Transverse colon (tissue), 4 donors: Measurements from ENCODE around the gene AVPR1B. TPM values are rescaled to one million over a fixed set of nuclear protein-coding genes. Genes with fewer than 3 reads are reported as not detected.

ENCODE experiments used
- DNase-seq: peaks from one replicate; pipeline ENCODE4 v3.0.0-alpha.2; 2019
- H3K27ac ChIP-seq, 4 donors: fragments of 200-600 bp; sonication (generic); 2 replicates each; pipeline ENCODE4 v1.5.1; 2016 to 2018; ENCODE audit warnings: inconsistent platforms in 4 of 4
- H3K27me3 ChIP-seq: fragments of 200-600 bp; sonication (generic); 2 replicates; pipeline ENCODE4 v1.5.1; 2017; ENCODE audit warnings: inconsistent platforms
- H3K36me3 ChIP-seq, 4 donors: fragments of 200-600 bp; sonication (generic); 2 replicates each; pipeline ENCODE4 v1.5.1; 2017 to 2019; ENCODE audit warnings: inconsistent platforms in 4 of 4
- H3K4me1 ChIP-seq, 4 donors: fragments of 200-600 bp; sonication (generic); 2 replicates each; pipeline ENCODE4 v1.5.1; 2017 to 2020; ENCODE audit warnings: inconsistent platforms in 4 of 4
- H3K4me3 ChIP-seq, 4 donors: fragments of 200-600 bp; sonication (generic); 1 replicate in 1 of 4; 2 replicates in 3 of 4; pipeline versions ENCODE4 v1.5.1 to v1.6.1; 2017 to 2019; ENCODE audit warnings: inconsistent platforms in 4 of 4
- H3K9me3 ChIP-seq, 2 donors: fragments of 200-600 bp; sonication (generic); 2 replicates each; pipeline ENCODE4 v1.5.1; 2017 to 2019; ENCODE audit warnings: inconsistent platforms in 2 of 2
- EP300 ChIP-seq: sonication (generic); formaldehyde crosslinking; IDR thresholded peaks from one replicate; pipeline ENCODE4 v1.6.1; 2017; ENCODE audit warnings: antibody characterized with exemption, low read depth
- POLR2A ChIP-seq: fragments of 450-650 bp; IDR thresholded peaks from one replicate; pipeline ENCODE4 v1.6.1; 2016; ENCODE audit warnings: antibody characterized with exemption, mild to moderate bottlenecking, moderate library complexity
- POLR2AphosphoS5 ChIP-seq, 3 donors: sonication (generic); formaldehyde crosslinking; IDR thresholded peaks; one replicate each; pipeline ENCODE4 v1.6.1; 2016; ENCODE audit warnings: antibody characterized with exemption in 3 of 3
- WGBS, 2 donors: methylation state at CpG; one replicate each; pipeline ENCODE4 v1.1.5; 2018; ENCODE audit warnings: low coverage in 1 of 2; 5-methylcytosine and 5-hydroxymethylcytosine counted together
- in situ Hi-C, 4 donors: fragments of 200-750 bp; cut with MboI; loops; one replicate each; pipeline versions ENCODE4 v1.15.0 to v1.15.1; 2017; ENCODE audit warnings: low sequenced_read_pairs in 3 of 4, low pct_ligation_motif_present in 1 of 4, low pct_unique_long_range_greater_than_20kb in 1 of 4
- intact Hi-C: fragments of 100-400 bp; cut with DNase I; formaldehyde crosslinking; loops from one replicate; pipeline ENCODE4 v1.15.1; 2023; ENCODE audit warnings: low total_unique reads
- total RNA-seq, 4 donors: library from RNA; depleted of rRNA; stranded (reverse); fragments of >200 nt; gene quantifications; one replicate each; pipeline ENCODE4 v1.1.0, GENCODE V29; 2016
- TF ChIP-seq, protein P1 (sequence below), 5 experiments: fragments of 200-600 bp in 3 of 5; fragments of 450-650 bp in 2 of 5; sonication (generic) in 3 of 5; IDR thresholded peaks; 1 replicate in 2 of 5; 2 replicates in 3 of 5; pipeline ENCODE4 v1.5.1; 2016 to 2017; ENCODE audit warnings: antibody characterized with exemption in 5 of 5, inconsistent platforms in 3 of 5, mild to moderate bottlenecking in 2 of 5, moderate library complexity in 1 of 5

Gene AVPR1B
- total RNA-seq, 4 donors from 2014 or later: 0.96 to 14.1 (median 1.6) TPM; not detected in 1

DNA sequence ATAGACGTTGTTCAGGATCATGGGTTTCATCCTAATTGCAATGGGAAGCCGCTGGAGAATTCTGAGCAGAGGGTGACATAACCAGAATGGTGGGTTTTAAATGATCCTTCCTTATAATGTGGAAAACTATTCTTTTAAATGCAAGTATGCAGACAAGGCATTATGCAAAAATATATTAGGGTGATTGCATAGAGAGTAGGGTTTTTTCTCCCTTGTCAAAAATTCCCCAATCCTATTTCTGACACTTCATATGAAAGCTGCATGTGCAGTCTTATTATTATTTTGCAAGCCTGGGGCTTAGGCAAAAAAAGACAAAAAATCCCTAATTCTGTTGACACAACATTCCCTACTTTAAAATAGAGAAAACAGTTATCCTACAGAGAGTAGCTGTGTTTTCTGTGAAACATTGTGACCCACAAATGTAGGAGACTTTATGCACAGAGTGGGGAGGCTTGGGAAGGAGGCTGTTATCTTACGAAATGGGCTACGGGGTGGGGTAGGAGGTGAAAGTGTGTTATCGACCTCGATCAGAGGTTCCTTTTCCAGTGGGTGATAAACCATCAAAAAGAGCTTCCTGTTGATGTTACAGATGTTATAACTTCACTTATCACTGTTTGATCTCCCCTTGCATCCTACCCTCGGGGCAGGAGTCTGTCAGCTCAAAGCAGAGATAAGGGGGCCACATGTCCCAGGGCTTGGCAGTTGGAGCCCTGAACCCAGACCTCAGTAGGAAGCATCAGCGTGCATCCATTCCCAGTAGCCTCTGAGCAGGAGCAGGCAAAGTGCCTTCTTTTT lies 37.0 kb downstream of the AVPR1B start:
- Histone ChIP-seq H3K4me1 (no peaks in the 10 kb centered on the region), H3K27me3 (no peaks in the 10 kb centered on the region), H3K27ac (no peak overlapping the region), H3K9me3 (no peaks in the 10 kb centered on the region), H3K36me3 (no peaks in the 10 kb centered on the region), H3K4me3 (no peak overlapping the region)
- in situ Hi-C loops: no loop called here
- DNase-seq: no peak
- 44 to 56% methylated on average over 6 to 8 of the region's 8 CpGs for WGBS, 2 donors
- intact Hi-C loops: no loop called here
- TF ChIP-seq POLR2AphosphoS5 (IDR thresholded peaks at IDR 0.05): no peak
- TF ChIP-seq POLR2A: no peak
- TF ChIP-seq, protein P1, sequence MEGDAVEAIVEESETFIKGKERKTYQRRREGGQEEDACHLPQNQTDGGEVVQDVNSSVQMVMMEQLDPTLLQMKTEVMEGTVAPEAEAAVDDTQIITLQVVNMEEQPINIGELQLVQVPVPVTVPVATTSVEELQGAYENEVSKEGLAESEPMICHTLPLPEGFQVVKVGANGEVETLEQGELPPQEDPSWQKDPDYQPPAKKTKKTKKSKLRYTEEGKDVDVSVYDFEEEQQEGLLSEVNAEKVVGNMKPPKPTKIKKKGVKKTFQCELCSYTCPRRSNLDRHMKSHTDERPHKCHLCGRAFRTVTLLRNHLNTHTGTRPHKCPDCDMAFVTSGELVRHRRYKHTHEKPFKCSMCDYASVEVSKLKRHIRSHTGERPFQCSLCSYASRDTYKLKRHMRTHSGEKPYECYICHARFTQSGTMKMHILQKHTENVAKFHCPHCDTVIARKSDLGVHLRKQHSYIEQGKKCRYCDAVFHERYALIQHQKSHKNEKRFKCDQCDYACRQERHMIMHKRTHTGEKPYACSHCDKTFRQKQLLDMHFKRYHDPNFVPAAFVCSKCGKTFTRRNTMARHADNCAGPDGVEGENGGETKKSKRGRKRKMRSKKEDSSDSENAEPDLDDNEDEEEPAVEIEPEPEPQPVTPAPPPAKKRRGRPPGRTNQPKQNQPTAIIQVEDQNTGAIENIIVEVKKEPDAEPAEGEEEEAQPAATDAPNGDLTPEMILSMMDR (IDR thresholded peaks at IDR 0.05): no peak
- no peak for TF ChIP-seq EP300

DNA sequence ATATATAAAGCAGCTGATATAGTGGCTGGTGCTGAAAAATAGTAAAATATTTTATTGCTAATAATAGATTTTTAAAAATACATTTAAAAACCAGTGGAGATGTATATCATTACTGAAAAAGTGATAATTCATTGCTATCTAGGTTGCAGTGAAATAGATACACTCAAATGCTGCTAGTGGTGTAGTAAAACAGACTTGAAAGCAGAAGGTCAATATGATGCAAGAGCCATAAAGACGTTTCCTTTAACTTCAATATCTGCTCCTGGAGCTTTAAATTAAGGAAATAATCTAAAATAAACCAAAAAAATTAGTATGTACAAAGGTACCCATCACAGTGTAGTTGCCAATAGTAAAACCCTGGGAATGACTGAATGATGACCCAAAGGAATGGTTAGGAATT lies 38.1 kb downstream of the AVPR1B start:
- in situ Hi-C loops (no loop called here), intact Hi-C loops (no loop called here)
- no peaks in the 10 kb centered on the region for H3K36me3 ChIP-seq
- DNase-seq: no peak
- no peaks in the 10 kb centered on the region for H3K9me3 ChIP-seq
- H3K4me1 ChIP-seq: no peaks in the 10 kb centered on the region
- no peaks in the 10 kb centered on the region for H3K27me3 ChIP-seq
- 42 to 57% methylated on average over 1 of the region's 1 CpG for WGBS, 2 donors
- H3K27ac ChIP-seq: no peak overlapping the region
- TF ChIP-seq, protein P1 (IDR thresholded peaks at IDR 0.05): no peak
- no peak for TF ChIP-seq POLR2A
- TF ChIP-seq POLR2AphosphoS5 (IDR thresholded peaks at IDR 0.05): no peak
- TF ChIP-seq EP300: no peak
- H3K4me3 ChIP-seq: no peak overlapping the region

DNA sequence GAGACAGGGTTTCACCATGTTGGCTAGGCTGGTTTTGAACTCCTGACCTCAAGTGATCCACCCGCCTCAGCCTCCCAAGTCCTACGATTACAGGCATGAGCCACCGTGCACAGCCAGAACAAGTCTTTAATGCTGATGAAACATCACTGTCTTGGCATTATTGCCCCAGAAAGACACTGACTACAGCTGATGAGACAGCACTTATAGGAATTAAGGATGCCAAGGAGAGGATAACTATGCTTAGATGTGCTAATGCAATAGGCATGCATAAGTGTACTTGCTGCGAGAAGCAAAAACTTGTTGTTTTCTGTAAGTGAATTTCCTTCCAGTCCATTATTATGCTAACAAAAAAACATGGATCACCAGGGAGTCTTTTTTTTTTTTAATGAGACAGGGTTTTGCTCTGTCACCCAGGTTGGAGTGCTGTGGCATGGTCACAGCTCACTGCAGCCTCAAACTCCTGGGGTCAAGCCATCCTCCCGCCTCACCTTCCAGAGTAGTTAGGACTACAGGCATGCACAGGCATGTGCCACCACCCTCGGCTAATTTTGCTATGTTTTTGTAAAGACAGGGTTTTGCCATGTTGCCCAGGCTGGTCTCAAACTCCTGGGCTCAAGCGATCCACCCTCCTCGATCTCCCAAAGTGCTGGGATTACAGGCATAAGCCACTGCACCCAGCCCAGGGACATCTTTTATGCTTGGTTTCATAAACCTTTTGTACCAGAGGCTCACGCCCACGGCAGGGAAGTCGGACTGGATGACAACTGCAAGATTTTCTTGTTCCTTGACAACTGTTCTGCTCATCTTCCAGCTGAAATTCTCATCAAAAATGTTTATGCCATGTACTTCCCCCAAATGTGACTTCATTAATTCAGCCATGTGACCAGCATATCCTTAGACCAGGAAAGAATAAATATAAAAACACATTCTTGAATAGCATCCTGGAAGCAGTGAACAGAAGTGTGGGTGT lies 41.1 kb downstream of the AVPR1B start:
- 75 to 85% methylated on average over 4 to 11 of the region's 11 CpGs for WGBS, 2 donors
- in situ Hi-C loops (no loop called here), intact Hi-C loops (no loop called here)
- no peak for DNase-seq
- Histone ChIP-seq H3K27me3 (no peaks in the 10 kb centered on the region), H3K4me3 (no peak overlapping the region), H3K4me1 (no peaks in the 10 kb centered on the region), H3K27ac (no peak overlapping the region), H3K36me3 (no peaks in the 10 kb centered on the region), H3K9me3 (no peaks in the 10 kb centered on the region)
- TF ChIP-seq, protein P1 (IDR thresholded peaks at IDR 0.05): no peak
- TF ChIP-seq POLR2AphosphoS5 (IDR thresholded peaks at IDR 0.05): no peak
- no peak for TF ChIP-seq POLR2A
- TF ChIP-seq EP300: no peak

DNA sequence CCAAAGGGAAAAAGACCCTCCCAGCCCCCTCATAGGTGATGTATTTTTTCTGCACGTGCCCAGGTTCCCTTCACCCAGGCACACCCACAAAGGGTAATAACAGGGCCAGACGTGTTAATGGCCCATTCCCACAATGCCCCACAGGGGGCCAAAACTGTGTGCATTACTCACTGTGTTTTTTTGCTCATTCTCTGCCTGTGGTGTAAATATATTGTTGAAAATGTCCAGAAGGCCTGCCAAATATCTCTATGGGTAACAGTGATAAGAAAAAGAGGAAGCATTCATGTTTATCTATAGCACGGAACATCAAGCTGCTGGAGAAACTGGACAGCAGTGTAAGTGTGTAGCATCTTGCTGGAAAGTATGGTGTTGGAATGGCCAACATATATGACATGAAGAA lies 42.3 kb downstream of the AVPR1B start:
- intact Hi-C loops: no loop called here

More for the DNA sequence above, 42.3 kb downstream of the AVPR1B start:
- H3K27ac ChIP-seq: no peak overlapping the region
- no peaks in the 10 kb centered on the region for H3K27me3 ChIP-seq
- no peaks in the 10 kb centered on the region for H3K9me3 ChIP-seq
- TF ChIP-seq POLR2AphosphoS5 (IDR thresholded peaks at IDR 0.05): no peak
- TF ChIP-seq POLR2A: no peak
- no peak for TF ChIP-seq EP300
- TF ChIP-seq, protein P1 (IDR thresholded peaks at IDR 0.05): no peak
- no peaks in the 10 kb centered on the region for H3K36me3 ChIP-seq
- 46 to 54% methylated on average over 3 of the region's 3 CpGs for WGBS, 2 donors
- no peaks in the 10 kb centered on the region for H3K4me1 ChIP-seq
- DNase-seq: no peak
- H3K4me3 ChIP-seq: no peak overlapping the region
- in situ Hi-C loops: no loop called here
